ENCODE measurements around the gene SGPP1.
"Not testable (repeated sequence)": the region's sequence is repeated elsewhere in the genome, so short reads cannot be mapped to it uniquely, and the experiment has no call there.

SGPP1 gene

GRCh38 chr14:63727736-63728728 is at the start of gene SGPP1:
Gene SGPP1 (minus strand): TSS chr14:63728065. CDS start chr14:63727944, 121 bp downstream.
- DNase-seq, result peak; percentile 82

- DNase-seq, result no peak
These were observed 49.2 kb upstream of the SGPP1 start for GRCh38 chr14:63777024-63777423.

- DNase-seq, result no peak
These were observed 45.6 kb upstream of the SGPP1 start for GRCh38 chr14:63773504-63773903.

GRCh38 chr14:63770187-63770807 is 42.4 kb upstream of the SGPP1 start:
- peak; percentile 61 for DNase-seq

- no peak for DNase-seq
These were observed 38.7 kb upstream of the SGPP1 start for GRCh38 chr14:63766611-63767010.

GRCh38 chr14:63764620-63765139 is 36.8 kb upstream of the SGPP1 start:
- DNase-seq, result no peak

- DNase-seq, result no peak
These were observed 36.2 kb upstream of the SGPP1 start for GRCh38 chr14:63764103-63764502.

- no peak for DNase-seq
These were observed 33.7 kb upstream of the SGPP1 start for GRCh38 chr14:63761351-63762117.

GRCh38 chr14:63760014-63760413 is 32.1 kb upstream of the SGPP1 start:
- no peak for DNase-seq

GRCh38 chr14:63759456-63759855 is 31.6 kb upstream of the SGPP1 start:
- peak; percentile 45 for DNase-seq

GRCh38 chr14:63757211-63757610 is 29.3 kb upstream of the SGPP1 start:
- DNase-seq, result no peak

- DNase-seq, result no peak
These were observed 24.7 kb upstream of the SGPP1 start for GRCh38 chr14:63752449-63753169.

- not testable (repeated sequence) for DNase-seq
These were observed 23.2 kb upstream of the SGPP1 start for GRCh38 chr14:63751076-63751475.

- no peak for DNase-seq
These were observed 20.0 kb upstream of the SGPP1 start for GRCh38 chr14:63747846-63748245.

- DNase-seq, result peak; percentile 28
These were observed 18.1 kb upstream of the SGPP1 start for GRCh38 chr14:63745858-63746425.

- no peak for DNase-seq
These were observed 17.4 kb upstream of the SGPP1 start for GRCh38 chr14:63745272-63745671.

GRCh38 chr14:63737582-63738006 is 9.7 kb upstream of the SGPP1 start:
- DNase-seq, result no peak

GRCh38 chr14:63735720-63736119 is 7.9 kb upstream of the SGPP1 start:
- no peak for DNase-seq

- no peak for DNase-seq
These were observed 2.8 kb upstream of the SGPP1 start for GRCh38 chr14:63730659-63731058.

- DNase-seq, result no peak
These were observed 582 bp downstream of the SGPP1 start for GRCh38 chr14:63727231-63727735.

GRCh38 chr14:63726499-63726898 is 1.4 kb downstream of the SGPP1 start:
- no peak for DNase-seq

All from CD4-positive, alpha-beta T cell treated with Interleukin-4 for 4 hours (primary cell).